HG03045 (cell line): ENCODE measurements around the gene CLIC3.

Experiments
- ATAC-seq: cut with Tn5 transposase; IDR thresholded peaks from one replicate; pipeline ENCODE4 v1.9.1; 2021; ENCODE audit warnings: mild to moderate bottlenecking, moderate library complexity; ENCODE audit not compliant: unreplicated experiment

The CLIC3 gene

DNA sequence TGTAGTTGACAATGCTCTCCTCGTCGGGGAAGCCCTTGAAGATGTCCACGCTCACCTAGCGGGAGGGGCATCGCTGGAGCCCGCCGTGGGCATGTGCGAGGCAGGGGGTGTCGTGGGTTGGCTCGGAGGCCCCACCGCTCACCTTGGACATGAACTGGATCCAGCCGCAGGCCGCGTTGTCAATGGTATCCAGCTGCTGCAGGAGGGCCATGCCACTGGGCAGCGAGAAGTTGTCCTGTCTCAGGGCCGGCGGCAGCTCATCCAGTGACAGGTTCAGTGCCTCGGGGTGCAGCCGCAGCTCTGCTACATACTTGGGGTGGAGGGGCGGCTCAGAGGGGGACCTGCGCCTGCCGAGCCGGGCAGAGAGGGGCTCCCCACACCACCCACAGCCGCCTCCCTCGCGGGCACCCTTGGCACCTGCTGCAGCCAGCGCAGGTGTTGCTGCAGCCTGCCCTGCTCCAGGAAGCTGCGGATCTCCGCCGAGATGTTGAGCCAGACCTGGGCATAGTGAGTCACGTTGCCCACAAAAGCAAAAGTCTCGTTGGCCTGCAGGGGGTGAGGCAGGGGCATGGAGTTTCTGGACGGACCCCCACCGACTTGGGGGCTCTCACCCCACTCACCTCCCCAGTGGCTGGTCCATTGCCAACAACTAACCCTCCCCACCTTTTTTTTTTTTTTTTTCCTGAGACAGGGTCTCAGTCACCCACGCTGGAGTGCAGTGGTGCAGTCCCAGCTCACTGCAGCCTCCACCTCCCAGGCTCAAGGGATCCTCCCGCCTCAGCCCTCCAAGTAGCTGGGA lies 22.6 kb upstream of the CLIC3 start:
- no peak for ATAC-seq

DNA sequence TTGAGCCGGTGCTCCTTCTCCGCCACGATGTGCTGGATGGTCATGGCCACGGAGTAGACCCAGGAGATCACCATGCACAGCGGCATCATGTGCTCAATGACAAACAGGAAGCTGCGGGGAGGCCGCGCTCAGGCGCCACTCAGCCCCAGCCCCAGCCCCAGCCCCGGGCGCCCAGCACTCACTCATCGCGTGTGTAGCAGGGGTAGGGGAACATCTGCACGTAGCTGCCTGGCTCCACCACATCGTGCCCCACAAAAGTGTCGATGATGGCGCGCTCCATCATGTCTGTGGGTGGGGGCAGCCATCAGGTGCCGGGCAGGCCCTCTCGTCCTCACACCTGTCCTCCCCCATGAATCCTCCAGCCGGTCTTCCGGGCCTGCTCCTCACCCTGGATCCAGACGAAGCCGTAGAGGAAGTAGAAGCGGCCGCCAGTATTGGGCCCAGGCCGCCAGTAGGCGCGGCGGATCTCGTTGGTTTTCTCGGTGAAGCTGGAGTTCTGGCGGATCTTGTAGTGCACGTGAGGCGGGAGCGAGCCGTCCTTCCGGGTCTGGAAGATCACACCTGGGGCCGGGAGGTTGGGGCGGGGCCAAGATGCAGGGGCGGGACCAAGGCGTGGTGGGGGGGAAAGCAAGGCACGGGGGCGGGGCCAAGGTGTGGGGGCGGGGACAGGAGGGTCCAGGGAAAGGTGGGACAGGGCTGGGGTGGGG lies 21.6 kb upstream of the CLIC3 start:
- no peak for ATAC-seq

DNA sequence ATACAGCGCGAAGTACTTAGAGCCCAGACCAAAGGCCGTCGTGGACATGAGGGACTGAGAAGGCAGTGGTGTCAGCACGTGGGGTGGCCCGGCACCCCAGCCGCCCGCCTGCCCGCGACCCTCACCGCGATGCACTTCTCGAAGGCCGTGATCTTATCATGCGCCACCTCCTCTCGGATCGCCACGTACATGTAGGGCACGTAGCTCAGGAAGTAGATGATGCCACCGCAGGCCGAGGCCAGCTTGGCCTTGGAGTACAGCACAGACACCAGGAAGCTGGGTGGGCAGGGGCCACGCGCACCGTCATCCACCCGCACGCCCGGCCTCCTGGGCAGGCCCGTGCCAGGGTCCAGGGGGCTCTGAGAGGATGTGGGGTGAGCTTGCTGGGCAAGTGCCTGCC lies 20.7 kb upstream of the CLIC3 start:
- no peak for ATAC-seq

DNA sequence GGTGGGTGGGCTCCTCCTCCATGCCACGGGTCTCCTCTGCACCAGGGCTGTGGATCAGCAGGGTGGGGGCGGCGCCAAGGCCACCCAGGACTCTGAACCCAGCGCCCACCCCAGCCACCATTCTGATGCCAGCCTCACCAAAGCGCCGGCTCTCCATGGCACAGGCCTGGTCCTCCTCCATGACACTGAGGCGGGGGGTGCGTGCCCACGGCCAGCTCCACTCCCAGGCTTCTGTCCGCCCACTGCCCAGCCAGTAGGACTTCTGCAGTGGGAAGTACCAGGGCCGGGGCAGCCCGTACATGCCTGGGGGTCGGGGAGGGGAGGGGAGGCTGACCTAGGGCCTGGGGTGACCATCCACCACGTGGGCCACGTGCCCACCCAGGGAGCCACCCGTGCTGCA lies 20.1 kb upstream of the CLIC3 start:
- no peak for ATAC-seq

DNA sequence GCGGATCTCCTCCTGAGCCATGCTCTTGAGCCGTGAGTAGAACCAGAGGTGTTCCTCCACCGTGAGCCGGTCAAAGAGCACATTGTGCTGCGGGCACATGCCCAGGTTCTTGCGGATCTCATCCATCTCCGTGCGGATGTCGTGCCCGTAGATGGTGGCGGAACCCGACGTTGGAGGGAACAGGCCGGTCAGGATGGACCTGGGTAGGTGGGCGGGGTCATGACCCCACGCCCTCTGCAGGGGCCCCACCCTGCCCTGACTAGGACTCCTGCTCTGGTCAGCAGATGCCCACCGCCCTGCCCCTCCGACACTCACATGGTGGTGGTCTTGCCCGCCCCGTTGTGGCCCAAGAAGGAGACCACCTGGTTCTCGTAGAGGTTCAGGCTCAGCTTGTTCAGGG lies 19.6 kb upstream of the CLIC3 start:
- ATAC-seq: no peak

DNA sequence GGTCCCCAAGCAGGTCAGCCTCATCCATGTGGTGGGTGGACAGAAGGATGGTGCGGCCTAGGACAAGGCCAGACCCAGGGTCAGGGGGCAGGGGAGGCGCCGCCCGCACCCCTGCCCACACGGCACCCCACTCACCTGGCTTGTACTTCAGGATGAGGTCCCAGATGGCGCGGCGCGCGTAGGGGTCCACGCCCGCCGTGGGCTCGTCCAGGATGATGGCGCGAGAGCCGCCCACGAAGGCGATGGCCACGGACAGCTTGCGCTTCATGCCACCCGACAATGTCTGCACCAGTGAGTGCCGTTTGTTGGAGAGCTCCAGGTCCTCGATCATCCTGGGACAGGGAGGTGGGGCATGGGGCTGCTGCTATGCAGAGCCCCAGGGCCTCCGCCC lies 19.2 kb upstream of the CLIC3 start:
- no peak for ATAC-seq

DNA sequence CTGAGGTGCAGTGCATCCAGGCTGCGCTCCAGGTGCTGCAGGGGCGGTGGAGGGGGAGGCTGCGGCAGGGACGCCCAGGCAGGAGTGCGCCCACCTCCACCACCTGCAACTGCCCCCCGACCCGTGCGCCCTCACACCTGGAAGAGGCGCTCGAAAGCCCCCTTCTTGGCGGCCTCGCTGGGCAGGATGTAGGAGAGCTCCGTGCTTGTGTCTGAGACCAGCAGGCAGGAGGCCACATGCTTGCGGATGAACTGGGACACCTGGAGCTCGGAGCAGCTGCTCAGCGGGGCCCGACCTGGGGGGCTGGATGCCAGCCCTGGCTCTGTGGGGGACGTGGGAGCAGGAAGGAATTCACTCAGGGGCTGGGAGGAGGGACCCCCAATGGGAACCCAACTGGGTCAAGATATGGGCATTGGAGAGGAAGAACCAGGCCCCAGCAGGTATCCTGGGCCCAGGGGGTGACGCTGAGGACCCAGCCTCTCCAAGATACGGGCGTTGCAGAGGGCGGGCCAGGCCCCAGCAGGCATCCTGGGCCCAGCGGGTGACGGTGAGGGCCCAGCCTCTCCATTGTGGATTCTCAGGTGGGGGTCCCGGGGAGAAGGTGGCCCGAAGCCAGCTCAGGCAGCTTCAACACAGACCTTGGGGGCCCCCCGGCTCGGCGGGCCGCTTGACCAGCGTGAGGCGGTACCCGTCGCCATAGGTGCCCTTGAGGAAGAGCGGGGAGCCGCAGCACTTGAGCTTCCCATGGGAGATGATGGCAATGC lies 18.6 kb upstream of the CLIC3 start:
- ATAC-seq: no peak

DNA sequence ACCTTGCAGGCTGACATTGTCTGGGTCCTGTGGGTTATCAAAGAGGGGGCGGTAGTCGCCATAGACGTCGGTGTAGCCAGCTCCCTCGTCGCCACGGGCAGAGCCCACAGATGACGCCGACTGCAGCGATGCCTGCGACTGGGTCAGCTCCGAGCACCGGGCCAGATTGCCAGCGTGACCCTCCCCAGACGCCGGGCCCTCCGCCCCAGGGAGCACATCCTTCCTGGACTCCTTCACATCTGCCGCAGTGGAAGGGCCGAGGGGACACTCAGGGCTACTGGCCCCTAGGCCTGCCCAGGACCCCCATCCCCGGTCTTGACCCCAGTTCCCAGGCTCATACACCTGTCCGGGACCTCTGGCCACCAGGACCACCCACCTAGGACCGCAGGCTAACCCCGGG lies 17.8 kb upstream of the CLIC3 start:
- ATAC-seq: no peak

DNA sequence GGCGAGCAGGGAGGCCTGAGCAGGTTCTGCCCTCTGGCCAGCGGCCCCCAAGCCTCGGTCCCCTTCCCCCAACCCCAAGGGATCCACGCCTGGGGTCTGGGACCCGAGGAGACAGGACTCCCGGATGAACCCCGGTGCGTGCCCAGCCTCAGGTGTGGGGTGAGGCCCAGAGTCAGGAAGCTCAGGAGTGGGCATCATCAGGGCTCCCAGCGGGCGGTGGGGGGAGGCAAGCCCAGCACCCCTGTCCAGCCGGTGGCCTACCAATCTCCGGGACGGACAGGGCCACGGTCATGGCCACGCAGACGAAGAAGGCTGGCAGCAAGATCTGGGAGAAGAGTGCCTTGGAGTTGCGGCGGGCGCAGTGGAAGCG lies 17.2 kb upstream of the CLIC3 start:
- ATAC-seq: no peak

DNA sequence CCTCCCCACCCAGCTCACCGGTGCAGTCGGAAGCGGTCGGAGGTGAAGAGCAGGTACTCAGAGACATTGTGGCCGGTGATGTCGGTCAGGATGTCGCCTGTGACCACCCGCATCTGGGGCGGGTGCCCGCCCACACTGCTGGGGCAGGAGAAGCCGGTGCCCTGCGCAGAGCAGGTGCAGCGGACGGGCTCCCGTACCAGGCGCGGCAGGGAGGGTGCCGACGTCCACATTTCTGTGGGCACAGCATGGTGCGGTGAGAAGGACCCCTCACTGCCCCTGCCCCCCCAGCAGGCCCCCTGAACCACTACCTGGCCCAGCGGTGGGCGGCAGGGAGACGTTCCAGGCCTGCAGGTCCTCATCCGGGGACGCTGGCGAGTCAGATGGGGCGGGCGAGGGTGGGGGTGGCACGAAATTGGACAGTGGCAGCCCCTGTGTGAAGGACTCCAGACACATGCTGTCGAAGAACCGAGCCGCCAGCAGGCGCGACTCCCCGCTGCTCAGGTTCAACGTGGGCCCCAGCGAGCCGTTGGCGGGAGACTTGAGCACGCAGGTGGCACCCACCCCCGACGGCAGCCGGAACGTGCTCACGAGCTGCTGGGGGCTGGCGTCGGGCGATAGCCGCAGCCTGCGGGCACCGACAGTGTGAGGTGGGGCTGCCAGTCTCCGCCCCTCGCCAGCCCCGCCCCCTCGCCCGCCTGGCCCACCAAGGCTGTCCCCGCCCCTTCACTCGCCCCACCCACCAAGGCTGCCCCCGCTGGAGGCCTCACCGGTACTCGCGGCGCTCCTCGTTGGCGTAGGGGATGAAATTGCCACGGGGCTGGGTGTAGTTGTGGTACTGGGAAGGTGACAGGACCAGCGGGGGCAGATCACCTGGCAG lies 16.6 kb upstream of the CLIC3 start:
- ATAC-seq: no peak

DNA sequence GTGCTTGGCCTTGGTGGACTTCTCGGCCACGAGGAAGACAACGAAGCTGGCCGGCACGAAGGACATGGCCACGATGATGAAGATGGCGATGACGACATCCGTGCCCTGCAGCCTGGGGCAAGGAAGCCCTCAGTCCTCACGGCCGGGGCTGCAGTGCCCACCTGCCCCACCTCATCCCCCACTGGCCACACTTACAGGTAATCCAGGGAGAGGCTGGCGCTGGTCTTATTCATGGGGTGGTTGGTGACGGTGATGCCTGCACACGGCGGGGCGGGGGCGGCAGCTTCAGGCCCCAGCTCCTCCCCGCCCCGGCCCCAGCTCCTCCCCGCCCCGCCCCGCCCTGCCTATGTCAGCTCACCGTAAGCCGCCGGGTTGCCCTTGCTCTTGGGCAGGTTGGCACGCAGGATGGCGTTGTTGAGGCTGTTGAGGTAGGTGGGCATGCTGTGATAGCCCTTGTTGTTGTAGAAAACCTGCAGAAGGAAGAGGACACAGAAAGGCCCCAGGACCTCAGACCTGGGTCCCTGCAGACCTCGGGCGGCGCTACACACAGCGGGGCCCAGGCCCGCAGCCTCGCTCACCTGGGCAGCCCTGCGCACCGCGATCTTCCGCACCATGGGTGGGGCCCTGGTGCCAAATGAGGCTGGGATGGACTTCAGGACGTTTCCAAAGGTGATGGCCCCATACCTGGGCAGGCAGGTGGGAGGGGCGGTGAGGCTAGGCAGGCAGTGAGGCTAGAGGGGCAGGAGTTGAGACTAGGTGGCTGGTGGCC lies 15.7 kb upstream of the CLIC3 start:
- ATAC-seq: no peak

DNA sequence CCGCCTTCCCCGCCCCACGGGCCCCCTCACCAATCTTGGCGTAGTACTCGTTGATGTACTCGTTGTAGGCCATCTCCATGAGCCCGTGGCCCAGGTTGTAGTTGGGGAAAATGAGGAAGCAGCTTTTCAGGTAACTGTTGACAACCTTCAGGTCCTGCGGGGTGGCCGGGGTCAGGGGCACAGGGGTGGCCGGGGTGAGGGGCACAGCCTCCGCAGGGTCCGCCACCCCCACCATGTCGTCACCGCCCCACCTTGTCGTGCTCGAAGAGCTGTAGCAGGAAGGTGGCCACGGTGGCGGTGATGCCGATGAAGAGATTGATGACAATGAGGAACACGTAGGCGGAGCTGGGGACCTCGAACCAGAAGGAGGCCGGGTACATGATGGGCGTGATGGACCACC lies 14.8 kb upstream of the CLIC3 start:
- no peak for ATAC-seq

DNA sequence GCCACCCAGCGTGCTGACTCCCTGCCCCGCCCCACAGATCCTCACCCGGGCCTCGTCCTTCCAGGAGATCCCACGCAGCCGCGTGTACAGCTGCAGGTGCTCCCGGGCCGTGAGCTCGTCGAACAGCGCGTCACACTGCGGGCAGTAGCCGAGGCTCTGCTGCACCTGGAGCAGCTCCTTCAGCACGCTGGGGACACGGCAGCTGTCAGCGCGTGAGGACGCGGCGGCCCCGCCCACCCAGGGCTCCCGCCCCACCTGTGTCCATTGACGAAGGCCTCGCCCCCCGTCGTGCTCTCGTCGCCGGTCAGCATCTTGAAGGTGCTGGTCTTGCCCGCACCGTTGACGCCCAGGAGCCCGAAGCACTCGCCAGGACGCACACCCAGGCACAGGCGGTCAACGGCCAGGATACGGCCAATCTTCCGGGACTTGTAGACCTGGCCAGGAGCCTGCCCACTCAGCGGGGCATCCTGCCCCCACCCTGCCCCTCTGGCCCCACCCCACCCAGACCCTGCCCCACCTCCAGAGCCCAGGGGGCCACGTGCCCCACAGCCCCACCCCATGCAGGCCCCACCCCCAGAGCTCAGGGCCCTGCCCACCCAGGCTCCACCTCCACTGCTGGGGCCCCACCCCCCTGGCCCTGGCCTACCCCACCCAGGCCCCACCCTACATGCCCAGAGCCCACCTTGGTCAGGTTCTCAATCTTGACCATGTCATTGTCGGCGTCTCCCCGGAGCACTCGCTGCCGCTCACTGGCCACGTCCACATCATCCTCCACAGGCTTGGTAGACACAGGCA lies 13.8 kb upstream of the CLIC3 start:
- ATAC-seq: no peak

DNA sequence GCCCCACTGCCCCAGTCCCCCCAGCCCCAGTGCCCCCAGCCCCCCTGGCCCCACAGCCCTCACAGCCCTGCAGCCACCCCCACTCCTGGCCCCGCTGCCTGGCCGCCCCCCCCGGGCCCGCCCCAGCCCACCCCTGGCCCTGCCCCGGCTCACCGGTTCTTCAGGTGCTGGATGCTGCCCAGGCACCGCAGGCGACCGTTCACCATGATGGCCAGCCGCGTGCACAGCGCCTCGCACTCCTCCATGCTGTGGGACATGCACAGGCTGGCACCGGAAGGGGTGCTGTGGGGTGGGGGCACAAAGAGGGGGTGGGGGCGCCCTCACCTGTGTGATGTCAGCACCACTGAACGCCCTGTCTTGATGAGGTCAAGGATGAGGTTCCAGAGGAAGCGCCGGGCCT lies 12.8 kb upstream of the CLIC3 start:
- no peak for ATAC-seq

DNA sequence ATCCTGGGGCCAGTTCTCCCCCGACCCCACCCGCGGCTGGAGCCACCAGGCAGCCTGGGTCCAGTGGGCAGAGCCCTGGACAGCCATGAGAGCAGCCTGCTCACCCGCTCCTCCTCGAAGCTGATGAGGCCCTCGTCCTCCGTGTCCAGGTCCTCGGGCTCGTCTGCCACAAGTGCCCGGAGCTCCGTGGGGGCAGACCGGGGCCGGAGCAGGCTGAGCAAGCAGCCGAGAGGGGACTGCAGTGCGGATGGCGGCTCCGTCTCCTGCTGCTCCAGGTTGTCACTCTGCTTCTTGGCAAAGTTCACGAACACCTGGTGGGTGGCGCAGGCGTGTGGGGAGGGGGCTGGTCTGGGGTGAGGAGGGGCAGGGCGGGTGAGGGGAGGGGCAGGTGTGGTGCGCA lies 11.9 kb upstream of the CLIC3 start:
- no peak for ATAC-seq

DNA sequence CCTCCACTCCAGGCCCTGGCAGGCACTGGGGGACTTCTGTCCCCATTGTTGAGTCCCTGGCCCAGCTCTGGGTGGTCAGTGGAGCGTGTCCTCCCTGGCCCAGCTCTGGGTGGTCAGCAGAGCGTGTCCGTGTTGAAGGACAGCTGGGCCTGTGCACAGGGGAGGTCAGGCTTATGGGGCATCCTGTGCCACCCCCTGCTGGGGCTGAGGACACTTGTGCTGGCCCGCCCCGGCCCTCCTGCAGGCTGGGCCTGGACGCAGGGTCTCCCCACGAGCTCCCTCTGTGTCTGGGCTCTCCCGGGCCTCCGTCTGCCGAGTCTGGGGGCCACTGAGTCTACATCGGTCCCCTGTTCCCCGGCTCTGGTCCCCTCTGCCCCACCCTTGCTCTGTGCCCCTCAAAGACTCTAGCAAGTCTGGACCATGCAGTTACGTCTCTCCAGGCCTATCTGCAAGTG lies 11.5 kb upstream of the CLIC3 start:
- no peak for ATAC-seq

DNA sequence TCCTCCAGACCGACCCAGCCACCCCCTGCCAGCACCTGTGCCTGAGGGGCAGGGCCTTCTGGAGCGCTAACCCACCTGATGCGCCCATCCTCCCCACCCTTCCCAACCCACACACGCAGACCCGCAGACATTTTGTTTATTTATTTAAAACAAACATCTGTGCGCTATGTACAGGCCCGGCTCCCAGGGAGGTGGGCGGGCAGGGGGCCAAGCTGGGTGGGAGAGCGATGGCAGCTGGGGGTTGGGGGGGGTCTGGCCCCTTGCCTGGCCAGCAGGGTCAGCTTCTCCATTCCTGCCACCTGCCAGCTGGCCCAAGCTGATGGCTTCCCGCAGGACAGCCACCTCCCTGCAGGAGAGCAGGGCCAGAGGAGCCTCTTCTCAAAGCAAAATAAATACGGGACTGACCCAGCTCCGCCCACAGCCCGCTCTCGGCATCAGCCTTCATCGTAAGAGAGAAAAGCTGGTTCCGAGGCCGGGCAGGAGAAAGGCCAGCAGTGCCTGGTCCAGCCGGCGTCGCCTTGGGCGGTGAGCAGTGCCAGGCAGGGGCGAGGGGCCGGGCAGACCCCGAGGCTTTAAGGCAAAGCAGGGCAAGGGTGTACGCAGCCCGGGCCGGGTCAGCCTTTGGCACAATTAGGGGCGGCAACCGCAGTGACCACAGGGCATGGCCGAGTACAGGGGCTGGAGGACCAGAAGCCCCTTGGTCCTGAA lies 10.9 kb upstream of the CLIC3 start:
- ATAC-seq: no peak

DNA sequence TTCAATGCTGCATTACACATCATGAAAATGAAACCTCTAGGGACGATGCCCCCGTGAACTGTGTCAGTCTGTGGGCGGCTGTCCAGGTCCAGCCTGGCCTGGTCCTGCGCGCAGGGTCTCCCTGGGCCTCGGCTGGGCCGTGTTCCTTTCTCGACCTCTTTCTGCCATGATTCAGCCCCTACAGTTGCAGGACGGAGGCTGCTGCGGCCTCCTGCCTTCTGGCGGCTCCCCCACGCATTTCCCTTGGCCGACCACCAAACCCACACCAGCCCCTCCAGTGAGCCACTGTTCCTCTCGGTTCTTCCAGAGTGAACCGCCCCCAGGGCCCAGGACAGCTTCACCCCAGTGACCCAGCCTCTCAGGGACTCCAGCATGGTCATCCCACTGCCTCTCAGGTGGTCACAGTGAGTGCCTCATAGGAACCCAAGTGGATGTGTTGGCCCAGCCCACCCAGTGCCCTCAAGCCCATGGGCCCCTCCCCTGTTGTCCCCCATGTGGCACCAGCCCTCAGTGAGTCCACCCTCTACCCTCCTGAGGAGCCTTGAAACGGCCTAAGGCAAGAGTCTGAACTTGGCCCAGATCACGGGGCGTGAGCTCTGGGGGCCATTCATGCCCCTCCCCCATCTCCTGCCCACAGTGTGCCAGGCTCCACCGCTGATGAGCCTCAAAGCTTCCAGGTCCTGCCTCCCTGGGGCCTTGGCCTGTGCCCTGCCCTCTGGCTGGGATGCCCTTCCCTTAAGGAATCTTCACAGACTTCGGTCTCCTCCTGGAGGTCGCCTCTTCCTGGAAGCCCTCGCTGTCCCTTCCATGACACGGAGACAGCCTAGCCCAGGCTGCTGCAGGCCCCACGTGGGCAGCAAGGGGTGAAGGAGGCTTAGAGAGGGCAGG lies 10.0 kb upstream of the CLIC3 start:
- no peak for ATAC-seq
